HG02852 (cell line): ENCODE data around the gene IMPDH2.

Experiments used
- ATAC-seq: cut with Tn5 transposase; IDR thresholded peaks from one replicate; pipeline ENCODE4 v1.9.1; 2021; ENCODE audit warnings: mild to moderate bottlenecking, moderate library complexity; ENCODE audit not compliant: unreplicated experiment

The IMPDH2 gene

GRCh38 chr3:48984663-48985062 lies 44.5 kb downstream of the IMPDH2 start:
- no peak for ATAC-seq

- ATAC-seq, result no peak
Observed at GRCh38 chr3:48983096-48983495, 46.1 kb downstream of the IMPDH2 start.

- no peak for ATAC-seq
Observed at GRCh38 chr3:48982686-48983085, 46.5 kb downstream of the IMPDH2 start.

GRCh38 chr3:48982016-48982415 lies 47.2 kb downstream of the IMPDH2 start:
- ATAC-seq, result no peak

- ATAC-seq, result no peak
Observed at GRCh38 chr3:48980295-48980694, 48.9 kb downstream of the IMPDH2 start.

DNA sequence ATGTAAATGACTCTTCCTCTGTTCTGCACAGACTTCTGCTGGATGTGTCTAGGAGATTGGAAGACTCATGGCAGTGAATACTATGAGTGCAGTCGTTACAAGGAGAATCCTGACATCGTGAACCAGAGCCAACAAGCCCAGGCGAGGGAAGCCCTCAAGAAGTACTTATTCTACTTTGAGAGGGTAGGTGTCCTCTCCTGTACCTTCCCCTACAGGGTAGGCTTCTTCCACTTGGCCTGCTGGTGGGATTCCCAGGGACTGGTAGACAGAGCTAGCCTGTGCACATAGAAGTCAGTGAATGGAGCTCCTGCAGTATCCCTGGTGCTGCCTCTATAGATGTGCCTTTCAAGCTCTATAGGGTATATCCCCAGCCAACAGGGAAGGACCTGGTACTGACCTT lies 49.7 kb downstream of the IMPDH2 start:
- ATAC-seq, result no peak
